ENCODE measurements around the gene ACO2.

DNA sequence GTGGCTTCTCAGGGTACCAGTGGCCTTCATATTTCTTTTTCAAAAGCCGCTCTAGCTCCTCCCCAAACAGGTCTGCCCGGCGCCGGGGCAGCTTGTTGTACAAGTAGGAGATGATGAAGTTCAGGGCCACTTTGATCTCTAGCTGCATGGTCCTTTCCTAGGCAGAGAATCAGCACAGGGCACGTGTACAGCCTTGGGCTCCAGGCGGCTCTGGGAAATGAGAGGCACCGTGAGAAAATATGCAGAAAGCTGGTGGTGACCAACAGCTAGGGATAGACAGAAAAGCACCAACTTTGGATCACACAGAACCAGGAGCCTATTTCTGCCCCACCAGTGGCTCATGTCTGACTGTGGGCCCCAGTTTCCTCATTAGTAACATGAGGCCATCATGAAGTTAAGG is 31.7 kb upstream of the ACO2 start:
- TF ChIP-seq, protein P1, sequence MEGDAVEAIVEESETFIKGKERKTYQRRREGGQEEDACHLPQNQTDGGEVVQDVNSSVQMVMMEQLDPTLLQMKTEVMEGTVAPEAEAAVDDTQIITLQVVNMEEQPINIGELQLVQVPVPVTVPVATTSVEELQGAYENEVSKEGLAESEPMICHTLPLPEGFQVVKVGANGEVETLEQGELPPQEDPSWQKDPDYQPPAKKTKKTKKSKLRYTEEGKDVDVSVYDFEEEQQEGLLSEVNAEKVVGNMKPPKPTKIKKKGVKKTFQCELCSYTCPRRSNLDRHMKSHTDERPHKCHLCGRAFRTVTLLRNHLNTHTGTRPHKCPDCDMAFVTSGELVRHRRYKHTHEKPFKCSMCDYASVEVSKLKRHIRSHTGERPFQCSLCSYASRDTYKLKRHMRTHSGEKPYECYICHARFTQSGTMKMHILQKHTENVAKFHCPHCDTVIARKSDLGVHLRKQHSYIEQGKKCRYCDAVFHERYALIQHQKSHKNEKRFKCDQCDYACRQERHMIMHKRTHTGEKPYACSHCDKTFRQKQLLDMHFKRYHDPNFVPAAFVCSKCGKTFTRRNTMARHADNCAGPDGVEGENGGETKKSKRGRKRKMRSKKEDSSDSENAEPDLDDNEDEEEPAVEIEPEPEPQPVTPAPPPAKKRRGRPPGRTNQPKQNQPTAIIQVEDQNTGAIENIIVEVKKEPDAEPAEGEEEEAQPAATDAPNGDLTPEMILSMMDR (conservative IDR thresholded peaks at IDR 0.05): no peak
- no peak for TF ChIP-seq ZFX (IDR thresholded peaks at IDR 0.05)

Data from C4-2B (cell line).